ENCODE results near the gene MLN.

Gene MLN

GRCh38 chr6:33764036-33764435 is 39.8 kb downstream of the MLN start:
- H3F3A ChIP-seq (ENCODE audit: control insufficient read depth, insufficient read depth), result no peaks in the 10 kb centered on the region
- no peaks in the 10 kb centered on the region for H4K20me1 ChIP-seq (ENCODE audit: control insufficient read depth, insufficient read depth, low read depth, low read length)
- H3K4me2 ChIP-seq (ENCODE audit: low read length), result no peak overlapping the region
- no peak overlapping the region for H3K27ac ChIP-seq (ENCODE audit: low read depth, low read length)
- H3K27me3 ChIP-seq (ENCODE audit: control insufficient read depth, low read length), result 0 out of 2 replicates have a peak, but pooled peaks cover 4% of the 10 kb centered on the region
- TF ChIP-seq EZH2phosphoT487 (IDR thresholded peaks at IDR 0.05; ENCODE audit: borderline replicate concordance, low read length) (no peak), CTCF (IDR thresholded peaks at IDR 0.05; ENCODE audit: low read depth, low read length, poor library complexity, severe bottlenecking) (no peak)
- no peaks in the 10 kb centered on the region for H3K36me3 ChIP-seq (ENCODE audit: control insufficient read depth, low read length)
- peaks cover 10% of the 10 kb centered on the region for H3K4me1 ChIP-seq (ENCODE audit: control insufficient read depth, low read length)
- no peak overlapping the region for H3K4me3 ChIP-seq (ENCODE audit: low read length)
- no peaks in the 10 kb centered on the region for H3K79me2 ChIP-seq (ENCODE audit: control insufficient read depth, low read length)
- H3K9me3 ChIP-seq (ENCODE audit: control insufficient read depth, insufficient read depth, low read length), result no peaks in the 10 kb centered on the region
- no peaks in the 10 kb centered on the region for H3K9me2 ChIP-seq (replicated peaks; ENCODE audit: control insufficient read depth, low read length)

DNA sequence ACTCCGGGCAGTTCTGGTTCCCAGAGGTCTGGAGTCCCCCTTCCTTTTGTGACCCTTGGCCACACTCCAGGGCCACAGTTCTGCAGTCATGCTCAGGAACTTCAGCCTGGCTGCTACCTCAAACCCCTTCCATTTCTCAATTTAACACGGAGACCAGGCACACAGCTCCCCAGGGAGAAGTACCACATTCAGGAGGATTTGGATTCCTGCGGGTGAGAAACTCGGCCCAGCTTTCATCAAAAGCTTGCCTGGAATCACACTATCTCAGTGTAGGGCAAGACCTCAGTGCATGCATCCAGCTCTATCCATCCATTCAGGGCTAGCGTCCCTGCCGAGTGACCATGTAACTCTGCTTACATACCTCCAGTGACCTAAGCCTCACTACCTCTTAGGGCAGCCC is 40.3 kb downstream of the MLN start:
- Histone ChIP-seq H3F3A (ENCODE audit: control insufficient read depth, insufficient read depth) (no peaks in the 10 kb centered on the region), H3K4me3 (ENCODE audit: low read length) (no peak overlapping the region), H3K27me3 (ENCODE audit: control insufficient read depth, low read length) (0 out of 2 replicates have a peak, but pooled peaks cover 4% of the 10 kb centered on the region), H4K20me1 (ENCODE audit: control insufficient read depth, insufficient read depth, low read depth, low read length) (no peaks in the 10 kb centered on the region), H3K4me1 (ENCODE audit: control insufficient read depth, low read length) (peaks cover 7% of the 10 kb centered on the region), H3K27ac (ENCODE audit: low read depth, low read length) (no peak overlapping the region), H3K79me2 (ENCODE audit: control insufficient read depth, low read length) (no peaks in the 10 kb centered on the region), H3K36me3 (ENCODE audit: control insufficient read depth, low read length) (no peaks in the 10 kb centered on the region), H3K9me2 (replicated peaks; ENCODE audit: control insufficient read depth, low read length) (no peaks in the 10 kb centered on the region), H3K9me3 (ENCODE audit: control insufficient read depth, insufficient read depth, low read length) (no peaks in the 10 kb centered on the region), H3K4me2 (ENCODE audit: low read length) (no peak overlapping the region)
- TF ChIP-seq CTCF (IDR thresholded peaks at IDR 0.05; ENCODE audit: low read depth, low read length, poor library complexity, severe bottlenecking) (no peak), EZH2phosphoT487 (IDR thresholded peaks at IDR 0.05; ENCODE audit: borderline replicate concordance, low read length) (no peak)

DNA sequence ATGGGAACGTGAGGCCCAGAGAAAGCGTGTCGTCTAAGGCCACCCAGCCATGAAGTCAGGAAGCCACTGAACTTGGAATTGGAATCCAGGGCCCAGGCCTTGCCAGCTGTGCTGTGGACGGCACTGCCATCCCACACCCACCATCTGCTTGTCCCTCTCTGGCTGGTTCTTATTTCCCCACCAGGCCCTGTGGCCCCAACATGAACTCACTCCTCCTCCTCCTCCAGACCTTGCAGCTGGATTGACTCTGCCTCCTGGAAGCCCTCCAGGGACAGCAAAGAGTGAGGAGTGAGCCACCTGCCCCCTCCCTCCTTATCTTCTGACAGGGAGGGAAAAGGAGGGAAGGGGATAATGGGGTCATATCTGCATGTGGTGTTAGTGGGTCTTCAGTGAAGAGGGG is 41.1 kb downstream of the MLN start:
- H3K4me2 ChIP-seq (ENCODE audit: low read length), result no peak overlapping the region
- H3K27me3 ChIP-seq (ENCODE audit: control insufficient read depth, low read length), result 0 out of 2 replicates have a peak, but pooled peaks cover 4% of the 10 kb centered on the region
- H3K36me3 ChIP-seq (ENCODE audit: control insufficient read depth, low read length), result no peaks in the 10 kb centered on the region
- H3K4me3 ChIP-seq (ENCODE audit: low read length), result no peak overlapping the region
- no peaks in the 10 kb centered on the region for H3K9me2 ChIP-seq (replicated peaks; ENCODE audit: control insufficient read depth, low read length)
- no peaks in the 10 kb centered on the region for H4K20me1 ChIP-seq (ENCODE audit: control insufficient read depth, insufficient read depth, low read depth, low read length)
- no peaks in the 10 kb centered on the region for H3K79me2 ChIP-seq (ENCODE audit: control insufficient read depth, low read length)
- no peaks in the 10 kb centered on the region for H3F3A ChIP-seq (ENCODE audit: control insufficient read depth, insufficient read depth)
- TF ChIP-seq CTCF (IDR thresholded peaks at IDR 0.05; ENCODE audit: low read depth, low read length, poor library complexity, severe bottlenecking), result no peak
- TF ChIP-seq EZH2phosphoT487 (IDR thresholded peaks at IDR 0.05; ENCODE audit: borderline replicate concordance, low read length), result no peak
- H3K27ac ChIP-seq (ENCODE audit: low read depth, low read length), result no peak overlapping the region
- H3K4me1 ChIP-seq (ENCODE audit: control insufficient read depth, low read length), result peaks cover 7% of the 10 kb centered on the region
- H3K9me3 ChIP-seq (ENCODE audit: control insufficient read depth, insufficient read depth, low read length), result no peaks in the 10 kb centered on the region
